ENCODE measurements around the gene SLC28A3.

DNA sequence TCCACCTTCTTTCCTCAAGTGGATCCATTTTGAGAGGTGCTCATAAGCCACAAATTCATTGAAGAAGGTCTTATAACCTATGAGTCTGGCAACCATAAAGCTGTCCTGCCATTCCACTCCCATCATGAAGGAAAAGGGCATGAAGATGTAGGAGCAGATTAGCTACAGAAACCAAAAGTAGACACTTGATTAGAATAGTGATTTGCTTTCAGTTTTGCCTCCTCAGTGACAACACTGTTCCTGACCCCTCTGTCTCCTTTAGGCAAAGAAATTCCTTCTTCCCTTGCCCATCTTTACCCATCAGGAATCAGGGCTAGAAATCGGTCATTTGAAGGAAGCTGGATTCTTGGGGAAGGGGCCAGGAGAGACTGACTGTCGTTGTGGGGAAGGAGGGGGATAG lies 55.2 kb downstream of the SLC28A3 start:
- TF ChIP-seq, protein P1, sequence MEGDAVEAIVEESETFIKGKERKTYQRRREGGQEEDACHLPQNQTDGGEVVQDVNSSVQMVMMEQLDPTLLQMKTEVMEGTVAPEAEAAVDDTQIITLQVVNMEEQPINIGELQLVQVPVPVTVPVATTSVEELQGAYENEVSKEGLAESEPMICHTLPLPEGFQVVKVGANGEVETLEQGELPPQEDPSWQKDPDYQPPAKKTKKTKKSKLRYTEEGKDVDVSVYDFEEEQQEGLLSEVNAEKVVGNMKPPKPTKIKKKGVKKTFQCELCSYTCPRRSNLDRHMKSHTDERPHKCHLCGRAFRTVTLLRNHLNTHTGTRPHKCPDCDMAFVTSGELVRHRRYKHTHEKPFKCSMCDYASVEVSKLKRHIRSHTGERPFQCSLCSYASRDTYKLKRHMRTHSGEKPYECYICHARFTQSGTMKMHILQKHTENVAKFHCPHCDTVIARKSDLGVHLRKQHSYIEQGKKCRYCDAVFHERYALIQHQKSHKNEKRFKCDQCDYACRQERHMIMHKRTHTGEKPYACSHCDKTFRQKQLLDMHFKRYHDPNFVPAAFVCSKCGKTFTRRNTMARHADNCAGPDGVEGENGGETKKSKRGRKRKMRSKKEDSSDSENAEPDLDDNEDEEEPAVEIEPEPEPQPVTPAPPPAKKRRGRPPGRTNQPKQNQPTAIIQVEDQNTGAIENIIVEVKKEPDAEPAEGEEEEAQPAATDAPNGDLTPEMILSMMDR (conservative IDR thresholded peaks at IDR 0.05; ENCODE audit: low read length), result no peak
- no peak for TF ChIP-seq EZH2phosphoT487 (IDR thresholded peaks at IDR 0.05; ENCODE audit: borderline replicate concordance)
